ENCODE results near the gene GALNT17.
"Not testable (repeated sequence)": the region's sequence is repeated elsewhere in the genome, so short reads cannot be mapped to it uniquely, and the experiment has no call there.

The GALNT17 gene

GRCh38 chr7:71262834-71263233, 130.9 kb downstream of the GALNT17 start:
- H3K36me3 ChIP-seq (ENCODE audit: control insufficient read depth in 4 of 4, insufficient read depth in 4 of 4, low read length in 3 of 4); POLR2A ChIA-PET: not testable (repeated sequence)
- WGBS (ENCODE audit: insufficient coverage) = 95% methylated on average over 3 of the region's 5 CpGs

GRCh38 chr7:71264005-71264404, 132.1 kb downstream of the GALNT17 start:
- DNase-seq = no peak
- Histone ChIP-seq H3K4me3 (ENCODE audit: control insufficient read depth in 1 of 7, extremely low read depth in 1 of 7, insufficient read depth in 4 of 7, low read depth in 2 of 7, low read length in 6 of 7) (no peak overlapping the region), H3K36me3 (ENCODE audit: control insufficient read depth in 4 of 4, insufficient read depth in 4 of 4, low read length in 3 of 4) (no peaks in the 10 kb centered on the region), H3K9me3 (ENCODE audit: control extremely low read depth in 1 of 5, control insufficient read depth in 4 of 5, insufficient read depth in 2 of 5, low read depth in 1 of 5, low read length in 4 of 5) (peaks cover 0 to 6% (median 2%) of the 10 kb centered on the region in 5 experiments), H3K27me3 (replicated peaks in 2 of 5; ENCODE audit: control insufficient read depth in 4 of 5, insufficient read depth in 5 of 5, low read length in 4 of 5) (no peaks in the 10 kb centered on the region), H3K4me1 (ENCODE audit: control extremely low read depth in 1 of 4, control insufficient read depth in 4 of 4, insufficient read depth in 4 of 4, low read length in 3 of 4) (no peaks in the 10 kb centered on the region), H3K27ac (ENCODE audit: insufficient read depth in 1 of 2, low read depth in 1 of 2, low read length in 2 of 2, poor library complexity in 1 of 2, severe bottlenecking in 2 of 2) (no peak overlapping the region)
- ChIA-PET CTCF (no interaction called here), POLR2A (no interaction called here)
- WGBS (ENCODE audit: insufficient coverage) = 89% methylated on average over 1 of the region's 3 CpGs

More at GRCh38 chr7:71262834-71263233, 130.9 kb downstream of the GALNT17 start:
- not testable (repeated sequence) for DNase-seq; H3K27me3 ChIP-seq (replicated peaks in 2 of 5; ENCODE audit: control insufficient read depth in 4 of 5, insufficient read depth in 5 of 5, low read length in 4 of 5); H3K4me3 ChIP-seq (ENCODE audit: control insufficient read depth in 1 of 7, extremely low read depth in 1 of 7, insufficient read depth in 4 of 7, low read depth in 2 of 7, low read length in 6 of 7); H3K4me1 ChIP-seq (ENCODE audit: control extremely low read depth in 1 of 4, control insufficient read depth in 4 of 4, insufficient read depth in 4 of 4, low read length in 3 of 4); H3K9me3 ChIP-seq (ENCODE audit: control extremely low read depth in 1 of 5, control insufficient read depth in 4 of 5, insufficient read depth in 2 of 5, low read depth in 1 of 5, low read length in 4 of 5); H3K27ac ChIP-seq (ENCODE audit: insufficient read depth in 1 of 2, low read depth in 1 of 2, low read length in 2 of 2, poor library complexity in 1 of 2, severe bottlenecking in 2 of 2)
- CTCF ChIA-PET = interaction anchor here (0.7 kb wide), 1 partner anchor 1486 kb away, joined by 3 read pairs; no protein-coding TSS in a partner anchor

- Histone ChIP-seq H3K27me3 (replicated peaks in 2 of 5; ENCODE audit: control insufficient read depth in 4 of 5, insufficient read depth in 5 of 5, low read length in 4 of 5) (no peaks in the 10 kb centered on the region), H3K4me3 (ENCODE audit: control insufficient read depth in 1 of 7, extremely low read depth in 1 of 7, insufficient read depth in 4 of 7, low read depth in 2 of 7, low read length in 6 of 7) (no peak overlapping the region), H3K36me3 (ENCODE audit: control insufficient read depth in 4 of 4, insufficient read depth in 4 of 4, low read length in 3 of 4) (no peaks in the 10 kb centered on the region), H3K4me1 (ENCODE audit: control extremely low read depth in 1 of 4, control insufficient read depth in 4 of 4, insufficient read depth in 4 of 4, low read length in 3 of 4) (no peaks in the 10 kb centered on the region), H3K27ac (ENCODE audit: insufficient read depth in 1 of 2, low read depth in 1 of 2, low read length in 2 of 2, poor library complexity in 1 of 2, severe bottlenecking in 2 of 2) (no peak overlapping the region), H3K9me3 (ENCODE audit: control extremely low read depth in 1 of 5, control insufficient read depth in 4 of 5, insufficient read depth in 2 of 5, low read depth in 1 of 5, low read length in 4 of 5) (peaks cover 0 to 6% (median 2%) of the 10 kb centered on the region in 5 experiments)
- WGBS (ENCODE audit: insufficient coverage) = 64% methylated on average over 3 of the region's 7 CpGs
- no peak for DNase-seq
- ChIA-PET CTCF (no interaction called here), POLR2A (no interaction called here)
These were observed 135.0 kb downstream of the GALNT17 start for GRCh38 chr7:71266912-71267311.

- no peak for DNase-seq
- Histone ChIP-seq H3K27me3 (replicated peaks in 2 of 5; ENCODE audit: control insufficient read depth in 4 of 5, insufficient read depth in 5 of 5, low read length in 4 of 5) (no peaks in the 10 kb centered on the region), H3K4me1 (ENCODE audit: control extremely low read depth in 1 of 4, control insufficient read depth in 4 of 4, insufficient read depth in 4 of 4, low read length in 3 of 4) (no peaks in the 10 kb centered on the region), H3K36me3 (ENCODE audit: control insufficient read depth in 4 of 4, insufficient read depth in 4 of 4, low read length in 3 of 4) (no peaks in the 10 kb centered on the region), H3K27ac (ENCODE audit: insufficient read depth in 1 of 2, low read depth in 1 of 2, low read length in 2 of 2, poor library complexity in 1 of 2, severe bottlenecking in 2 of 2) (no peak overlapping the region), H3K9me3 (ENCODE audit: control extremely low read depth in 1 of 5, control insufficient read depth in 4 of 5, insufficient read depth in 2 of 5, low read depth in 1 of 5, low read length in 4 of 5) (peaks cover 0 to 6% (median 2%) of the 10 kb centered on the region in 5 experiments), H3K4me3 (ENCODE audit: control insufficient read depth in 1 of 7, extremely low read depth in 1 of 7, insufficient read depth in 4 of 7, low read depth in 2 of 7, low read length in 6 of 7) (no peak overlapping the region)
- 94% methylated on average over 3 of the region's 5 CpGs for WGBS (ENCODE audit: insufficient coverage)
- POLR2A ChIA-PET = no interaction called here
- CTCF ChIA-PET = no interaction called here
These were observed 136.0 kb downstream of the GALNT17 start for GRCh38 chr7:71267734-71268469.

GRCh38 chr7:71270558-71270957, 138.6 kb downstream of the GALNT17 start:
- POLR2A ChIA-PET = no interaction called here
- Histone ChIP-seq H3K9me3 (ENCODE audit: control extremely low read depth in 1 of 5, control insufficient read depth in 4 of 5, insufficient read depth in 2 of 5, low read depth in 1 of 5, low read length in 4 of 5) (peaks cover 0 to 6% (median 0%) of the 10 kb centered on the region in 5 experiments), H3K4me1 (ENCODE audit: control extremely low read depth in 1 of 4, control insufficient read depth in 4 of 4, insufficient read depth in 4 of 4, low read length in 3 of 4) (no peaks in the 10 kb centered on the region), H3K36me3 (ENCODE audit: control insufficient read depth in 4 of 4, insufficient read depth in 4 of 4, low read length in 3 of 4) (no peaks in the 10 kb centered on the region), H3K27ac (ENCODE audit: insufficient read depth in 1 of 2, low read depth in 1 of 2, low read length in 2 of 2, poor library complexity in 1 of 2, severe bottlenecking in 2 of 2) (no peak overlapping the region), H3K27me3 (replicated peaks in 2 of 5; ENCODE audit: control insufficient read depth in 4 of 5, insufficient read depth in 5 of 5, low read length in 4 of 5) (no peaks in the 10 kb centered on the region), H3K4me3 (ENCODE audit: control insufficient read depth in 1 of 7, extremely low read depth in 1 of 7, insufficient read depth in 4 of 7, low read depth in 2 of 7, low read length in 6 of 7) (no peak overlapping the region)
- CTCF ChIA-PET = no interaction called here
- no peak for DNase-seq
- no CpG with 5 or more reads among the region's 2 CpGs for WGBS (ENCODE audit: insufficient coverage)

GRCh38 chr7:71271203-71271602, 139.3 kb downstream of the GALNT17 start:
- no peaks in the 10 kb centered on the region for H3K27me3 ChIP-seq (replicated peaks in 2 of 5; ENCODE audit: control insufficient read depth in 4 of 5, insufficient read depth in 5 of 5, low read length in 4 of 5)
- no peak for DNase-seq
- H3K4me3 ChIP-seq (ENCODE audit: control insufficient read depth in 1 of 7, extremely low read depth in 1 of 7, insufficient read depth in 4 of 7, low read depth in 2 of 7, low read length in 6 of 7) = no peak overlapping the region
- ChIA-PET CTCF (no interaction called here), POLR2A (no interaction called here)
- no peaks in the 10 kb centered on the region for H3K4me1 ChIP-seq (ENCODE audit: control extremely low read depth in 1 of 4, control insufficient read depth in 4 of 4, insufficient read depth in 4 of 4, low read length in 3 of 4)
- H3K9me3 ChIP-seq (ENCODE audit: control extremely low read depth in 1 of 5, control insufficient read depth in 4 of 5, insufficient read depth in 2 of 5, low read depth in 1 of 5, low read length in 4 of 5) = peaks cover 0 to 3% (median 0%) of the 10 kb centered on the region in 5 experiments
- WGBS (ENCODE audit: insufficient coverage) = 94% methylated on average over 7 of the region's 8 CpGs
- no peak overlapping the region for H3K27ac ChIP-seq (ENCODE audit: insufficient read depth in 1 of 2, low read depth in 1 of 2, low read length in 2 of 2, poor library complexity in 1 of 2, severe bottlenecking in 2 of 2)
- H3K36me3 ChIP-seq (ENCODE audit: control insufficient read depth in 4 of 4, insufficient read depth in 4 of 4, low read length in 3 of 4) = no peaks in the 10 kb centered on the region

- no peaks in the 10 kb centered on the region for H3K4me1 ChIP-seq (ENCODE audit: control extremely low read depth in 1 of 4, control insufficient read depth in 4 of 4, insufficient read depth in 4 of 4, low read length in 3 of 4)
- CTCF ChIA-PET = no interaction called here
- H3K4me3 ChIP-seq (ENCODE audit: control insufficient read depth in 1 of 7, extremely low read depth in 1 of 7, insufficient read depth in 4 of 7, low read depth in 2 of 7, low read length in 6 of 7) = no peak overlapping the region
- no peaks in the 10 kb centered on the region for H3K27me3 ChIP-seq (replicated peaks in 2 of 5; ENCODE audit: control insufficient read depth in 4 of 5, insufficient read depth in 5 of 5, low read length in 4 of 5)
- H3K9me3 ChIP-seq (ENCODE audit: control extremely low read depth in 1 of 5, control insufficient read depth in 4 of 5, insufficient read depth in 2 of 5, low read depth in 1 of 5, low read length in 4 of 5) = no peaks in the 10 kb centered on the region
- no peak for DNase-seq
- H3K36me3 ChIP-seq (ENCODE audit: control insufficient read depth in 4 of 4, insufficient read depth in 4 of 4, low read length in 3 of 4) = no peaks in the 10 kb centered on the region
- WGBS (ENCODE audit: insufficient coverage) = 90% methylated on average over 3 of the region's 6 CpGs
- no peak overlapping the region for H3K27ac ChIP-seq (ENCODE audit: insufficient read depth in 1 of 2, low read depth in 1 of 2, low read length in 2 of 2, poor library complexity in 1 of 2, severe bottlenecking in 2 of 2)
- POLR2A ChIA-PET = no interaction called here
These were observed 140.9 kb downstream of the GALNT17 start for GRCh38 chr7:71272509-71273490.

Data from common myeloid progenitor, CD34-positive (primary cell).